Fibroblast of skin of scalp (primary cell): ENCODE measurements around the gene THSD7B.

ENCODE experiments used
- DNase-seq: peaks from one replicate; pipeline ENCODE4 v3.0.0-alpha.2; 2013

The THSD7B gene

DNA sequence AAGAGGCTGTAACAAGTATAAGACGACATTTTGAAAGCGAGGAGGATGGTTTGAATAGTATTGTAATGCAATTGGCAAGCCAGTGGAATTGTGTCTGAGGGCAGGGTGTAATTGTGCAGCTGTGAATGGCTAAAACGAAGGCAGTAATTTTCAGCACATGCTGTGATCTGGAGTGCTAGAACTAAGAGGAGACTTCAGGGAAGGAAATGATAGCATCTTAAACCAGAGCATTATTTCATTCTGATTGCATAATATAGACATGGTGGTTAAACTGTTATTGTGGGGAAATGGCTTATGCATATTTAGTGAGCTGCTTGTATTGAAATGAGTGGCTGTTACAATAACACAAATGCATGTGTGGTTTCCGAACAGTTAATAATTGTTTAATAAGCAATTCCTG, 36.3 kb downstream of the THSD7B start:
- no peak for DNase-seq

DNA sequence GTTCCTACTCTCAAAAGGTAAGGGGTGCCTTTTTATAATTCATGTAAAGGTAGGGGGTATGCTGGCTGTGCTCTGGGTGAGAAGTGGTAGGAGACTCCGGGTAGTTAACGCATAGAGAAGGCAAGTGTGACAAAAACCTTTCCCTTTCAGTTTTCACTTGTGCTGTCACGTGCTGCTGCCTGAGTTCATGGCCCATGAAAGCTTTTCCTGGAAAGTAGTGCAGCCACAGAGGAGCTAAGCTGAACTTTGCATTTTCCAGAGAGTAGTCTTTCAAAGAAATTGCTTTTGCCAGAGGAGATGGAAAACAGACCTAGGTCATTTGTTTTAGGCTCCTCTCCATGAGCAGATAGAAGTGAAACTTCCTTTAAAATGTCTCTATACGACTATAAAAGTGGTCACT, 44.7 kb downstream of the THSD7B start:
- DNase-seq = no peak

DNA sequence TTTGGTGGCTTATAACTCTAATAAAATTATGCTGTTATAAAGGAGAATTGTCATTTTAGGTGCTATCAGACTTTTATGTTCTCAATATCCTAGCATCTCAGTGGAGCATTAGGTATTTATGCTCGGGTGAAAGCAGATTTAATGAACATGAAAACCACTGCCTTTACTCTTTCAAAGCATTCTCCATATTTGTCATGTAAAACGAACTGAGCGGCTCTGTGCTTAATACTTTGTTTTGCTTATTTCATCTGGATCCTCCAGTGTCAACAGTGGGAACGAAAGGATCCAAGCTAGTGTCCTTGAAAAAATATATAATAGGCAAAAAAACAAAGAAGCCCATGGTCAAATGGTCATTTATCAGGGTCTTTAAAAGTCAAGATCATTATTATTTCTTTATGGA, 53.5 kb downstream of the THSD7B start:
- DNase-seq = no peak

DNA sequence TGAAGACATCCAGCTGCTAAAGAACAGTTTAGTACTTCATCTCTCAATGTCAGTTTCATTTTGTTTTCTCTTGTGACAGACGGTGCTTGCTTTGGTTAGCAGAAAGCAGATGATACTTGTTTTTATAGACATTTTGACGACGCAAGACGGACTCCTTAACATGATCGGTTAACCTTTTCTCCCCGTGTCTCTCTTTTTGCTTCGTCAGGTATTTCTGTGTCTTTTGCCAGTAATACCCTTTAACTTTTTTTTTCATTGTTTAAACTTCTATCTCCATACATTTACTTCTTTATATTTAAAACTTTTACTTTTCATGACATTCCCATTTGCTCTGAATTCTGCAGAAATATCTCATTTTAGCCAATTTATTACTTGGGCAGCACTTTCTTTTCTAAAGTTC, 57.9 kb downstream of the THSD7B start:
- no peak for DNase-seq

DNA sequence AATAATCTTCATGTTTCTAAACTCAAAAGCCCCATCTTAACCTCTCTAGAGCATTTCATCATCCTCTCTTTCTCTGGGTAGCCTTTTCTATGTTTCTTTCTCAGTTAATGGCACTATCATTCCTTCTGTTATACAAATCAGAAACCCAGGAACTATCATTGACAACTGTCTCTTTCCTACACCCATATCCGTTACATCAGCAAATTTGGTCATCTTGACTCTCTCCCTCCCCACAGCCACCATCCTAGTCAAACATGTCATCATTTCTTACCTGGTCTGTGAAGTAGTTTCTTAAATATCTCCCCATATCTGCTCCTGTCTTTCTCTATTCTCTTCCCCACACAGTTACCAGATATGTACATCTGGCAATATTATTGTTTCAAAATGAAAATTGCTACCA, 62.8 kb downstream of the THSD7B start:
- DNase-seq = no peak

DNA sequence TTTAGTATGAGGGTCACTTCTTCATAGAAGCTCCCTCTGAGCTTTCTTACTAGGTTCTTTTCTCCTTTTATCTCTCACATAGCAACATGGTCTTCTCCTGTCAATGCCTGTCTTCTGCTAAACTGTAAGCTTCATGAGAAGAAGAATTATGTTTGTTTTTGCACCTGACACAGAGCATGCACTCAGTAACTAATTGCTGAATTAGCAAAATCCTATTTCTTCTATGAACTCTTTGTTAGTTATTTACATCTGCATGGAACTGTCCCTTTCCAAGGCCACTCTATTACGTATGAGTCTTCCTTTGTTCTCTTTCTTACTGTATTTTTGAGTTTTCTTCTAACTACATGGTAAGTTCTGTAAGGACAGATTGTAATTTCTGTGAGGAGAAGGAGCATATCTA, 63.4 kb downstream of the THSD7B start:
- no peak for DNase-seq

DNA sequence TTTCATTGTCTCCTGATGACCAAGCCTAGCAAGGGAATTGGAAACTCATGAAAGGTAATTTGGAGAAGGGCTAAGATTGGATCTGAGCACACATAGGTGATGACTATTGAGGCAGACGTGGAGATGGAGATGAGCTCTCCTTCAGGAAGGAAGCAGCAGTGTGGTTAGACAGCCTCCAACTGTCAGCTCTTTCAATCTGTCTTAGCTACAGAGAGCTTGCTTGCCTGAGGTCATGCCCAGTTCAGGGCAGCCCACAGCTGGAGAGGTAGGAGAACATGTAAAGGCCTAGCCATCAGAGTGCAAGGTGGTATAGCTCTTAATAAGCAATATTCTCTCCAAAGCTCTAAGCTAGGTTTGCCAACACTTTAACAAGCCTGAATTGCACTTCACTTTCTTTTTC, 79.2 kb downstream of the THSD7B start:
- no peak for DNase-seq

DNA sequence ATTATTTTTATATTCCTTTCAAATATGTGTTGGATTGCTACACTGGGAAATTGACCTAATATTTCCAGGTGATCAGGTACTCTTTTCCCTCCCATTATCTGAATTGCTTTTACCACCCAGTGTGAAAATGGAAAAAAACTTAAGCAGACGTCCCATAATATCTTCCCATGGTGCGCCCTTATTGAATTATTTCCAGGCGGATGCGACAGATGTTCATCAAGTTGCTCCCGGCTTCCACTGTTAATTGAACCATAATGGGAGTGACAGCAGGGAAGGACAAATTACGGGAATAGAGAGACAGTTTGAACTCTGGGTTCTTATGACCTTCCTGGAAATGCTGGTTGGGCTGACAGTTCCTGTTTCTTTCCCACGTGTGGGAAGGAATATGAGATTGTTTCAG, 93.3 kb downstream of the THSD7B start:
- no peak for DNase-seq

DNA sequence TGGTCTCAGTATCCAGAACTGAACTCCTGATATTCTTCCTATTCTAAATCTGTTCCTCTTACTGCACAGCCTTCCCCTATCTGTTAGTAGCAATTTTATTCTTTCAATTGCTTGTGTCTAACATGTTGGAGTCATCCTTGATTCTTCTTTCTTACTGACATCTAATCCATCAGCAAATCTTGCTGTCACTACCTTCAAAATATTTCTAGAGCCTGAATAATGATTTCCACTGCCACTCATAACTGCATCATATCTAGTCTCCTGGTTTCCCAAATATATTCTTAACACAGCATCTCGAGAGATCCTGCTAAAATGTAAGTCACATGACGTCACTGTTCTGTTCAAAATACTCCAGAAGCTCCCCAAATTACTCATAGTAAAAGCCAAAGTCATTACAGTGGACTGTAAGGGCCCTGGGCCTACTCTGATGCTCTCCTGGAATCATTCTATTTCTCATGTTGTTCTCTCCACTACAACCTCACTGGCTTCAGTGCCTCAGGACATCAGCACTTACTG, 95.2 kb downstream of the THSD7B start:
- no peak for DNase-seq

DNA sequence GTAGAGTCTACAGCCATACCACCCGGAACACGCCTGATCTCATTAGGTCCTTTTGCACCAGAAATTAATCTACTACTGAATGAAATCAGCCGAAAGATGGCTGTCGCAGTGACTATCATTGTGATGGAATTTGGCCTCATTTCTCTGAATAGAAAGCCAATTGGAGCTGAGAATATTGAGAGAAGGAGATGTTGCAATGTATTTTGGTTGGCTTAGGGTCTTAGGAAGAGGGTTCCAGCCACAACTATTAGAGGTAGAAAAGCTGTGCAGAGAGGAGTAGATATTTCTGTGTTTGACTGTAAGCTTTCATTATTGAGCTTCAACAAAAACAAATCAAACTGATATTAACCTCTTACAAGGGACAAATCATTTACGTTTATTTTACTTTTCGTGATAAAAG, 98.1 kb downstream of the THSD7B start:
- DNase-seq = no peak

DNA sequence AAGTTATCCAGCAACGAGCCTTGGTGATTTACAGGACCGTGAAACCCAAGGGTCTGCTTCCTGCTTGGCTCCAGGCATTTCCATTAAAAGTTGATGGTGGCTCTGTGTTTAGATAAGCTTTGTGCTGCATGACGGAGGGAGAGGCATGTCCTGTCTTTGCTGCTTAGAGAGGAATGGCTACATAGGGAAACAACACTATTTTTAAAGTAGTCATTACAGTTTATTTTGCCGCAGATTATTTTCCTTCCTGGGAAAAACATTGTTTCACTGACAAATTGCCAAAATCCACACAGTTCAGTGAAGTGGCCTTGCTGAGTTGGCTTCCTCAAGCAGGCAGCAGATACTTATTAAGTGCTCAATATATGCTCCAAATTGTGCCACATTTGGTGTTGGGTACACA, 98.5 kb downstream of the THSD7B start:
- no peak for DNase-seq

DNA sequence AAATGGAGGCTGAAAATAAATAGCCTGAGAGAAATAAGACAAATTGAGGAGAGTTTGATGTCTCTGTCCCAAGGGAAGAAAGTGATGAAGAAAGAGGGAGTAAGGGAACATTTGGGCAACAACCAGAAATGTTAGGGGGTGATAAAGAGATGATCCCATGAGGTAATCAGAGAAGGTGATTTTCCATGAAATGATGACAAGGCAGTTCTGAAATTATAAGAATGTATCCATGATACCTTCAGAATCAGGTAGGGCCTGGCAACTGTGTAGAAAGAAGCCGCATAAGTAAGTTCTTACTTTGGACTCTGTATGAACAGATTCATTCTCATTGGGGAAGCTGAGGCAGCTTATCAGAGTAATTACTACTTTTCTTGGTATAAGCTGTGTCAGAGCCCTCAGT, 106.1 kb downstream of the THSD7B start:
- no peak for DNase-seq

DNA sequence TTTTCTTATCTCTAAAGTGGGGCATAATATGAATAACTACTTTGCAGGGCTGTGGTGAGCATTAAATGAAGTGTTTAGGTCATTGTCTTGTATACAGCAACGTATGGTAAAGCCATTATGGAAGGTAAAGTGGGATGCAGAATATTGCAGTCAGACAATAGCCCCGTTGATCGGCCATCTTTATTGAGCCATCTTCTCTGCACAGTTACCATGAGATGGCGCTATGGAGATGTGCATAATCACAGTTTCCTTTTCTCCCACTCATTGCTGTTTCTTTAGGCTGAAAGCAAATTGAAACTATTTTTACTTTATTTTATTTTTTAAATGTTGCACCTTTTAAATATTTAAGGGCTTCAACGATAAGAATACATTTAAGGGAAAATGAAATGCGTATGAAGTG, 108.9 kb downstream of the THSD7B start:
- peak; percentile 2 for DNase-seq

DNA sequence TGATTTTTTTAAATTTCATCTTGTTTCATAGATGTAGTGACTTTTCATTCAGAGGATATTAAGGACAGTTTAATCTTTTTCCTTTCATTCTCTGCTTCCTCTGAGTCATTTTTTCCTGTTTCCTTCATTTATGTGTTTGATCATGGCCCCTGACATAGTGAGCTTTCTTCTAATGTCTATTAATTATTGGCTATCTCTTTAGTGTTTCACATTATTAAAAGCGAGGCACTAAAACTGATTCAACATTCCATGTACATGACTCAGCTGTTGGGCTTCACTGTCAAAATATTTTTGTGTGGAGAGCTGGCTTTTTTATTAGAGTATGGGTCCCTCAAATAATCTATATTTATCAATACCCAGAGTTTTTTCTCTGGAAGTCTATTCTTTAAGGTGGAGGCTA, 125.8 kb downstream of the THSD7B start:
- DNase-seq = no peak

DNA sequence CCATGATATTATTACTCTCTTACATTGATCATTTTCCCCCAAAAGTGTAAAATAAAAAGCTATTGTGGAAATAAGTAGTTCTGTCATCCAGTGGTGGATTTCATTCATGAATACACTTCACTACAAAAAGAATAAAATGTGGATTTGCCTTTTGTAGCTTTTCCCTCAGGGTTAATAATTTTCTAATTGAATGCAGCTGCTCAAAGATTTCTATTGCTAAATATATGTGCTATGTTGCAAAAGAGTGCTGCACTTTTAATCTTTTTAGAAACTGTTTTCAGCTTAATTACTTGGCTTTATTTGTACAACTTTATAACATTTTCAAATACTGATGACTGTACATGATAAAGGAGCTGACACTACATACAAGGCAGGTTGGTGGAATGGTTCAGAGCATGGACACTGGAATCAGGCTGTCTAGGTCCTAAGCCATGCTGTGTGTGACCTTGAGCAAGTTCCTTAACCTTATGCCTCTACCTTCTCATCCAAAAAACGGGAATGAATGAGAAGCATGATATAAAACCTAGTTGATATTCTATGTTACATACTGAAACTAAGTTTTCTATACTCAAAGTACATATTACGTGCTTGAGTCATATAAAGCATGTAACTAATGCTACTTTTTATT, 128.8 kb downstream of the THSD7B start:
- no peak for DNase-seq

DNA sequence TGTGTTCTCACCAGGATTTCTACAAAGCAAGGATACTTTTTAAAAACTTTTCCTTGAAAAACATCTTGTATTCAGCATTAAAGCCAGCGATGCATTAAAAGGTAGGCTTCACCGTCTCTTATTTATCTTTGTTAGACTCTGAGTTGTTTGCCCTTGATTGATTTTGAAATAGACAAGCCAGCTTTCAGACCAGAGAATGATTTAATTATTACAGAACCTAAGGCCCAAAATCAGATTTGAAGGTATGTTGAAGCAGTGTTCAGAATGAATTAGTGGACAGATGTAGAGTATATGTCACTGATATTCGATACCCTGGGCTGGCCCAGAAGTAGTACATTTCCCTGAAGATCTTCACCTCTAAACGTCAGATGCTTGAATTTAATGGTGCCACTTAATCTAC, 136.4 kb downstream of the THSD7B start:
- DNase-seq = no peak

DNA sequence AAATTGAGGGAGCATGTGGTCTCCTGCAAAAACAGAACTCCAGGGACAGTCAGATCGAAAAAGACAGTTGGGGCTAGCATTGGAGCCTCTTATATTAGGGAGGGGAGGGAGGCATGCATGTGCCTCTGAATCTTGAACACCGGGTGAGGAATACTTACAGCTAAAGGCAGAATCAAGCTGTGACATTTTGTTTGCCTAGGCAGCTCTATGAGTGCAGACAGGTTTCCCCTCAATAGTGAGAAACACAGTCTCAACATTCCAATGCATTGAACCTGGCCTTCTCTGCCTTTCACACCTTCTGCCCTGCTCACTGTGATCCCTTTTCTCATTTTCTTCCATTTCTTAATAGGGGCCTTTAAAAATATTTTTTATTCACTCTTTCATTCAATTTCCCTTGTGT, 140.4 kb downstream of the THSD7B start:
- no peak for DNase-seq

DNA sequence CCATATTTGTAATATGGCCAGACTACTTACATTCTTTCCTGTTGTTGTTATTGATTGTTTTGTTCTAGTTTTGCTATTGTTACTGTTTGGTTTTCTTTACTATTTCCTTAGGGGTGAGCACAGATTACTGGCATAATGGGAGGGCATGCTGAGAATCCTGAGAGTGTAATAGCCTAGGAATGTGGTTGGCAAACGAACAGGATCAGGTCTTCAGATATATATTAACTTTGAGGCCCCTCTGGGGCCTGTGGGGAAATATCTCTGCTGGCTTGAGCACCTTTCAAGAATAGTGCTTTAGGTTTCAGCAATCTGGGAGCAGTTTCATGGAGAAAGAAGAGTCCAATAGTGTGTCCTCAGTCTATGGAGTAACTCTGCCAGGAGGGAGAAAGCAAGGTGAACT, 144.4 kb downstream of the THSD7B start:
- no peak for DNase-seq

DNA sequence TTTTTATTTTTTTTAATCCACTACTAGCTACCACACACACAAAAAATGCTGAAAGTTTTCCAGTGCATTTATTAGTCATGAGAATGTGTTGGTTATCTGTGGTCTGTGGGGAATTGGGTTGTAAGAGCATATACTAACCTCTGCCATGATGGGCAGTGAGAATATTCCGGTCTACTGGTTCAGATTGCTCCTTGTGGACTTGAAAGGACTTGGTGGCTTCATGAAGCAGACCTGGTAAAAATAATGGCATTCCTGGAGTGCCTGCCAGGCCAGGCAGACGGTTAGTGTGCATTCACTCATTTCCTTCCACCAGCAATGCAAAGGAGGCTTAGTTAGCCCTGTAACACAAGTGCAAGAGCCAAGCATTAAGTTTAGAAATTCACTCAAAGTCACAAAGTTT, 150.8 kb downstream of the THSD7B start:
- no peak for DNase-seq

DNA sequence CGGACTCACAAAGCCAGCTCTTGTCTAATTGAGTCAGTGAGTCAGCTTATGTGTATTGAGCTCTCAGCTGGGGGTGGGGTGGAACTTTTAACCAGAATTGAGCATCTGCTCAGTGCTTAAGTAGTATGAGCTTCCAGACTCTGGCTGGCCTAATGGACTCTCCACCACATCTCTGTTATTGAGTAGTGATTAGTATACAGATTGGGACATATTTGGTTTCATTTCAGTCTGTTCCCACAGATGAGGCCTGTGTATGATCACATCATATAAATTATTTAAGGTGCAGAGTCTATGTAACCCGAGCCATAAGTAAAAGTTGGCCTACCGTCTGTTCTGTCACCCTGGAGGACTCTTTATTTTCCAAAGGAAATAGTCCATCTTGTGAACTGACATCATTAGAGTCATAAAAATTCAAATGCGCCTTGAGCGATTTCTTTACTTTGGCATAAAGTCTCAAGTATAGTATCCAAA, 152.1 kb downstream of the THSD7B start:
- DNase-seq = no peak

DNA sequence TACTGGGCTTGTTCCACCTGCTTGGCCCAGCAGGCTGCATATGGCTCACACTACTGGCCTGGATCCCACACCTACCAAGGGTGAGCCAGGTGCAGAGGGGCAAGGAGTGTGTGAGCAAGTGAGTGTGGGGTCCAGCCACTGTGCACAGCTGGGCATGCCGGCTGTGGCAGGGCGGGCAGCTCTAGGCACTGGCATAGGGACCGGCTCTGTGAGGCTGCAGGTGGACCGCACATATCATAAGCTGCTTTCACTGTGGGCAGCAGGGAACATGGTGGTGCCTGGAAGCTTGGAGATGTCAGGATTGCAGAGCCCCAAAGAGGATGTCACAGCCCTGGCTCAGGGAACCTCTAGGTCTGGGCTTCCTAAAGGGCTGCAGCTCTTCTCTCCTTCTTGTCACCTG, 154.3 kb downstream of the THSD7B start:
- no peak for DNase-seq

DNA sequence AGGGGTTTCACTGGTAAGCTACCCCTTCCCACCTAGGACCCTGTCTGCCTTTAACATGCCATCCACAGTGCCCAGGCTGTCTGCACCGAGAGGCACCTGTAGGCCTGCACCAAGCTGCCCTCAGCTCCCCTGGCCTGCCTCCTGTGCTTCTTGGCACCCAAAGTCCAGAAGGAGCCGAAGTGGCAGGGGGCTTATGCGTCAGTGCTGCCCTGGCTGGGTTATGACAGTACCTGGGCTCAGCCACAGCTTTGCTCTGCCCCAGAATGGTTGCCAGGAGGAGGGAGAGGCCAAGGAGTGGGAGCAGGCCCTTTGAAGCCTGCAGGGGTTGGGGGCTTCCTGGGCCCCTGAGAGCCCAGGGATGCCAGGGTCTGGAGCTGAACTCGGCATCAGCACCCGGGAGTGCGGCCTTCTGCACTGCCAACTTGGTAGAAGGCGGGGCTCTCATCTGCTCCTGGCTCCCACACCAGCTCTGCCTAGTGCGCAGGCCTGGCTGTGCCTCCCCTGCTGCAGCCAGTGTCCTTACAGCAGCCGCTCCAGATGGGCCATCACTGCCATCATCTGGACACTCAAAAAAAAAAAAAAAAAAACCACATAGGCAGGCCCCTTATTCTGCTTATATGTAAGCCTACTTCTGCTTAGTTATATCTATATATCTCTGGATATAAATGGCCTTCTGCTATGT, 155.4 kb downstream of the THSD7B start:
- no peak for DNase-seq

DNA sequence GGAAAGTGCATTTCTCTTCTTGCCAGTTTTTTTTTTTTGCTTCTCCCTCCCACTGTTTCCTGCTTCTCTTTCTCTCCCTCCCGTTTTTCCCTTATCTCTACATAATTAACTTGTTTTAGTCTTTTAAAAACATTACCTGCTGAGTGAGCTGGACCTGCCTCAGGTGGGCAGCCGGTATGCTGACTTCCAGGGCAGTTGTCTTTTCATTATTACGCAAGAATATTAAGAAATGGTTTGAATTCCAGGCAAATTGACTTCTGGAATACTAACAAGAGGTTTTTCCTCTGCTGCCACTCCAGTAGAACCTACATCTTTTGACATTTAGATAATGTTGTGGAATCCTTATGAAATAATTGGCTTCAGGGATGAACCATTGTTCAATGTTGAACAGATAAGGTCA, 161.8 kb downstream of the THSD7B start:
- no peak for DNase-seq

DNA sequence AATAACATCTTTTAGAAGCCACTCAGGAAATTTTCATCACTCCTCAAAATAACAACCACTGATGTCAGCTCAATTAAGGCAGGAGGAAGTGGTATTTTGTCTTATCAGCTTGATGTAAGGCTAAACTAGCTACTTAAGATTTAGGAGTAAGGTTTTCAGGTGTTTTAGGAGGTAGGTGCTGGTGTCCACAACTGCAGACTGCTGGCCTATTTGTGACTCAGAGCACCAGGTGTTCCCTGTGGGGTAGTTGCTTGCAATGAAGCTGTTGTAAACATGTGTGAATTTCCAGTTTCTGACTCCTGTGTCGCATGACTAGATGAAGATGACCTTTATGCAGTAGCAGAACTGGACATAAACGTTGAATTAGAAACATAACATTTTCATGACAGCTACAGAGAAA, 164.2 kb downstream of the THSD7B start:
- DNase-seq = no peak

DNA sequence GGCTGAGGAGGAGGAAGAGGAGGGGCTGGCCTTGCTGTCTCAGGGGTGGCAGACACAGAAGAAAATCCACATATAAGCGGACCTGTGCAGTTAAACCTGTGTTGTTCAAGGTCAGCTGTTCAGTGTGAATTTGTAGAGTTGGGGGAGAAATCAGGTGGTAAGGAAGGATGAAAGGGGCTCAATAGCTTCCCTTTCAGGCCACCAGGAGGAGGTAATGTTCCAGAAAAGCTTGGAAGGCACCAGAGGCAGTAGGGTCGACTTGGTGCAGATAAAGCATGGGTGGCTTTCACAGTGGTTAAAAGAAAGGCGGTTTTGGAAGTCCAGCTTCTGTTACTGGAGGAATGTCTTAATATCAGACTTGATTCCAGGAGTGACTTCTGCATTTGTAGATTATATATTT, 167.4 kb downstream of the THSD7B start:
- peak; percentile 19 for DNase-seq
